ENCODE measurements around the gene PTPDC1. TPM values are rescaled to one million over a fixed set of nuclear protein-coding genes. Genes with fewer than 3 reads are reported as not detected.

PTPDC1 gene
- total RNA-seq, 1 donor from 2014 or later = 11.0 TPM

Other genes with a start within 250 kb of the PTPDC1 start
- gene BARX1, start 129.1 kb upstream of the PTPDC1 start, total RNA-seq = not detected
- 6.1 TPM for gene ZNF169, start 174.8 kb downstream of the PTPDC1 start, total RNA-seq
- gene NUTM2F, start 244.2 kb downstream of the PTPDC1 start, total RNA-seq = not detected

Measured in lower lobe of right lung (tissue), 1 donor.